GM15510 (cell line): ENCODE results near the gene DPP4.

Experiments
- POLR2A ChIP-seq: IDR thresholded peaks from 3 replicates; pipeline ENCODE4 v1.6.1; 2011; ENCODE audit warnings: borderline replicate concordance; ENCODE audit not compliant: insufficient read length; ENCODE audit errors: extremely low read depth

DPP4 gene

DNA sequence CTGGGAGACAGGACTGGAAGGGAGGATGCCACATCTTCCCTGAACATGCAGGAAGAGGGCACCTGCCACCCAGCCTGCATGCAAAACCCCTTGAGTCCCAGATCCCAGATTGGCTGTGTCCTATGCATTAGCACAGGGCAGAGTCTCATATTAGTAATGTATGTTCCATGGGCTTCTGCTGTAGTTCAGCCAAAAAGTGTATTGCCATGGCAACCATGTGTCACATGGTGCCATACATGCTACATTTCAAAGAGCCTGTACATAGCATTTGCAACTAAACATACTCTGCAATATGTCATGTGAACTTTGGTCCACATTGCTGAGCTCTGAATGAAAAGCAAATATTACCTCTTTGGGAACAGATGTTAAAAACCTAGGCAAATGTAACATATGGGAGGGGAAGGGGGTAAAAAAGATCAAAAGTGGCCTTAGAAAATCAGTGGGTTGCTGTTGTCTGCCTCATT lies 78.4 kb downstream of the DPP4 start:
- TF ChIP-seq POLR2A, result no peak

GRCh38 chr2:161994761-161995520 lies 79.1 kb downstream of the DPP4 start:
- no peak for TF ChIP-seq POLR2A

DNA sequence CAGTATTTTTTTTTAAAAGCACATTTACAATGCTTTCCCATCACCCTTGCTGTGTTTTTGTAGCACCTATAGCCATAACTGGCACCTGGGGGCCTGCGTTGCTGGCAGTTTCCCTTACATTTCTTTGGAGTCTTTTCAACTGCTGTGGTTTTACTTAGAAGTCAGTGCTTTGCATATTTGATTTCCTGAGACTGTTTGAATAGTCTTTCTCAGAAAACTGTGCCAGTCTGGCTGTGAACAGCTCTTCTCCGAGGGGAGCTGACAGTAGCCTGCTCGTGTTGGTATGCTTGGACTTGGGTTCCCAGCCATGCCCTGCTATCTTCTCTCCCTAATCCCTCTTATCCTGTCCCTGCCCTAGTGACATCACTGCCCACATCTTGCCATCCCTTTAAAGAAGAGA lies 81.5 kb downstream of the DPP4 start:
- TF ChIP-seq POLR2A, result no peak

DNA sequence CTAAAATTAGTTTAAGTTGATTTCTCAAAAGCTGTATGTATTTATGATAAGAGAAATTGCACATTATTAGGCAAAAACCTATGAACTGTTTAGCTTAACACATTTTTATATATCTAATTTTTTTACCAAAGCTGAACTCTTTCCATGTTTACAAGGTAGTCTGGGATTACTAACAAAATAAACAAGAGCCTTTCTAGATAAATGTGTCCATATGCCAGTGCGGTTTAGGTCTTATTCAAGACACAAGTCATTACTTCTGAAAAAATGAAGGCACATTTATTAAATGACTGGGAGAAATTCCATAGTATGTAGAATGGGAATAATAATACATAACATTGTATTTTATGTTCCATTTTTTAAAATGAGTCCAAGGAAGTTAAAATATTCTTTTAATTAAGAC lies 82.0 kb downstream of the DPP4 start:
- no peak for TF ChIP-seq POLR2A

GRCh38 chr2:161990741-161991140 lies 83.3 kb downstream of the DPP4 start:
- TF ChIP-seq POLR2A, result no peak

GRCh38 chr2:161990036-161990435 lies 84.0 kb downstream of the DPP4 start:
- TF ChIP-seq POLR2A, result no peak

DNA sequence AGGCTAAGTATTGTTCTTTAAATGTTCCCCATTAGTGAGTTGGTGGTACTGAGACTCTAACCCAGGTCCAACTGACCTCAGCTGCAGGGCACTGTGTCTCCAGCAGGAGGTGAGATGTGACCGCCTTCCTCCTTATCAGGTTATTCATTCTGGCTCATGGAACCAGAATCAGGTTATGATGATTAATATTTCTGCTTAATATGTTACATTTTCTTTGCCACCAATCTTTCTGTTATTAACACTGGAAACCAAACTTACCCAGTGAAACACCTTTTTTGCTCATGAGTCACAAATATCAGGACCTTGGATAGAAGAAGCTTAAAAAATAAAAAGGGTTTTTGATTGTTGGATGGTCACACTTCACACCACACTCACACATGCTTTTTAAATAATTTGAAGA lies 85.4 kb downstream of the DPP4 start:
- TF ChIP-seq POLR2A, result no peak

DNA sequence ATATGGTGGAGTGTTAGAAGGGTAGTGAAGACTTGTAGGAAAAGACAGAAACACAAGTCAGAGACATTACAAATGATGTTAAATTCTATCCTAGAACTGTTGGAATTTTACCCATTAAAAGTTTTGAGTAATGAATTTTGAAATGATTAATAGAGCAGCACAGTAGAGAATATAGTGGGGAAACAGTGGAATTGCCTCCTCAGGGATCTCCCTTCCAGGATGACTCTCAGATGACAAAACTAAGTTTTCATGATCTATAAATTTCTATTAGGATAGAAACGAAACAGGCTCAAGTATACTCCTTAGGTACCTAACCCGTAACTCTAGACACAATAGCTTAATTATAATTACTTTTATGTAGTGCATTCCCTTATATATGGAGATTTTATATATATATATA lies 86.7 kb downstream of the DPP4 start:
- TF ChIP-seq POLR2A, result no peak

DNA sequence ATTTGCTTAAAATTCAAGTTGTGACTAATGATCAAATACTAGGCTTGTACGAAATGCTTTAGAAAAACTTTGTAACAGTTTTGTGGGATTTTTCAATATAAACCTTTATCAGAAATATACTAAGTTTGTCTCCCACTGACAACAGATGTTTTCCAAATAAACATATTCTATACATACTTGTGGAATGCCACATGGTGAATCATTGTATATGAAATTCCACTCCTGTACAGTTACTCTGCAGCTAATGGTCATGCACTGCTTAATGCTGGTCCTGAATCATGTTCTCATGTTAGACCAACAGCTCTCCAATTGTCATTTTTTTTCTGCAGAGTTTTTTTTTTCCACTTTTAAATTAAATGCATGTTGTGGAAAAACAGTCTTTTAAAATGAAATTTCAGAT lies 90.1 kb downstream of the DPP4 start:
- TF ChIP-seq POLR2A, result no peak

DNA sequence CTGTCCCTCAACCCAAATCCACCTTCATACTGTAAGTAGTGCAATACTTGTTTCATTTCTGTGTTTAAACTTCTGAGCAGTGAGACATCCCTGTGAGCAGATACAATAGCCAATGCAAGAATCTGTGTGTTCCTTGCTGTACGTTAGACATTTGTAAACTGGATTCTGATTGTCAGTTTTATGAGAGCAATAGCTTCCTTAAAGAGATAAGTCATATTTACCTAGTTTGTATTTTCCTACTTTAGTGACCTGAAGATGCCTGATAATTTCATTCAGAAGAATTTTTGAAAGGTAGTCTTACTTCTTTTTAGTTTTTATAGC lies 90.7 kb downstream of the DPP4 start:
- TF ChIP-seq POLR2A, result no peak

DNA sequence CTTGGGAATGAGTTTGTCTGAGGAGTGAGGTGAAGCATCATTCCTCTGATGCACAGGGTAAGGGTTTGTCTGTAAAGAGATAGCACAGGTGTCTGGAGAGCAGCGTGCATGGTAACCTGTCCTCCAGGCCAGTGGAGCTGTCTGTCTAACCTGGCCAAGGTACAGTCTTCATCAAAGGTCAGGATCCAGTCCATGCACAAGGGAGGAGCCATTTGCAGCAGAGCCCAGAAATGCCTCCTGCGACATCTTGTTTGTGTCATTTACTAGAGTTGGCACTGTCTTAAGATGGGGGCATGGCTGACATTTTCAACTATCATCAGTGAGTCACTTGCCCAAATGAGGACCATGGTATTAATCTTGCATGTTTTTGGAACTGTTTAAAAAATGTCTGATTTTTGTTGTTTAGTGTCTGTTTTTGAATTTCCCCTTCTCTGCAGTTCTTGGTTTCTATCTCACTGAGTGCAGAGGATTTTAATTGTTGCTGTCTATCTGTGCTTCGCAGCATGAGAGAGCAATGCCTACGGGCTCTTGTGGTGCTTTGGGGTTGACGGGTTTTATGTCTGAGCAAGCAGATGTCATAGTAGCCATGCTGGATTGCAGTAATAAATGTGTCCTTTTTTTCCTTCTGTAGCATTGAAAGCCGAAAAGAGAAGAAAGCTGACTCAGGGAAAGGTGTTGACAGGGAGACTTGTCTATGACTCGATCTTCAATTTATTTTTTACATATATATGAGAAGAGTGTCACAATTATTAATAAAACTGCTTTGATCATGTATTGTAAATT lies 91.3 kb downstream of the DPP4 start:
- TF ChIP-seq POLR2A, result no peak

- TF ChIP-seq POLR2A, result no peak
Measured at GRCh38 chr2:161981679-161982250, 92.2 kb downstream of the DPP4 start.

DNA sequence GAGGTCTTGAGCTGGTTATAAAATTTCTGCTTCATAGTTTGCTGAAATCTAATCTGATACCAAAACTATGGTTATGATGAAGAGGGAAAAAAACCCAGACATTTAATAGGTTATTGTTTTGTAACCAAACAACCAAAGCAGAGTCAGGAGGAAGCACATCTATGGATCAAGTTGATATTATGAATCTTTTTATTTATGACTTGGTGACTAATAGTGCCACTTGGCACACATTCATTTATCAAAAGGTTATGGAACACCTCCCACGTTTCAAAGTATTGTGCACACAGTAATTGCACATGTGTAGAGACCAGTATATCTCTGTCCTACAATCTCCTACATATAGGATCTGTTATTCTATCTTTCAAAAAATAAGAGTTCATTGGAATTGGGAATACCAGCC lies 93.0 kb downstream of the DPP4 start:
- no peak for TF ChIP-seq POLR2A

DNA sequence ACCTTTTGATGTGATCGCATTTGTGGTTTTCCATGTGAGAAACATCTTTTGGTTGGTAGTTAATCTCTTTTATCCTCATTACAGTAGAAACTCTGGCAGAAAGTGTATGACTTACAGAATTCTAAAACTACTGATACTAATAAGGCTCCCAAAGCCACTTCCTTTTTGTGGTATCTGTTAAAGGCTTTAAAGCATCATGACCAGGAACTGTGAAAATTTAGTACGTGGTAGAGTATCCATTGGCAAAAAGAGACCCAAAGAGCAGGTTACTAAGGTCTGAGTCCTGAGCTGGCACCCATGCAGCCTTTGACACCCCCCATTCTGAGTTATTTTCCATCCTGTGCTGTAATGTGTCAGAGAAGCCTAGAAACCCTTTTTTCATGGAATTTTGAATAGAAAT lies 94.5 kb downstream of the DPP4 start:
- no peak for TF ChIP-seq POLR2A

GRCh38 chr2:161976917-161977316 lies 97.1 kb downstream of the DPP4 start:
- no peak for TF ChIP-seq POLR2A

DNA sequence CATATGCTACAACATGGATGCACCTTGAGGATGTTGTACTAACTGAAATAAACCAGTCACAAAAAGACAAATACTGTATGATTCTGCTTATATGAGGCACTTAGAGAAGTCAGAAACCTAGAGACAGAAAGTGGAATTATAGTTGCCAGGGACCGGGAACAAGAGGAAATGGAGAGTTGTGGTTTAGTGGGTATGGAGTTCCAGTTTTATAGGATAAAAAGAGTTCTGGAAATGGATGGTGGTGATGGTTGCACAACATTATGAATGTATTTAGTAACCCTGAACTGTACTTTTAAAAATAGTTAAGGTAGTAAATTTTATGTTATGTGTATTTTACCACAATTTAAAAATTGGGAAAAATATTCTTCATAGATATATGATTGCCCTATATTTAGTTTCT lies 97.7 kb downstream of the DPP4 start:
- TF ChIP-seq POLR2A, result no peak

- no peak for TF ChIP-seq POLR2A
Measured at GRCh38 chr2:161975813-161976160, 98.2 kb downstream of the DPP4 start.
